NCI-H2107 (cell line): ENCODE data around the gene VGLL4.

Experiments used
- DNase-seq: peaks from one replicate; lab custom pipeline; 2025; lab: John Stamatoyannopoulos, UW

Gene VGLL4

DNA sequence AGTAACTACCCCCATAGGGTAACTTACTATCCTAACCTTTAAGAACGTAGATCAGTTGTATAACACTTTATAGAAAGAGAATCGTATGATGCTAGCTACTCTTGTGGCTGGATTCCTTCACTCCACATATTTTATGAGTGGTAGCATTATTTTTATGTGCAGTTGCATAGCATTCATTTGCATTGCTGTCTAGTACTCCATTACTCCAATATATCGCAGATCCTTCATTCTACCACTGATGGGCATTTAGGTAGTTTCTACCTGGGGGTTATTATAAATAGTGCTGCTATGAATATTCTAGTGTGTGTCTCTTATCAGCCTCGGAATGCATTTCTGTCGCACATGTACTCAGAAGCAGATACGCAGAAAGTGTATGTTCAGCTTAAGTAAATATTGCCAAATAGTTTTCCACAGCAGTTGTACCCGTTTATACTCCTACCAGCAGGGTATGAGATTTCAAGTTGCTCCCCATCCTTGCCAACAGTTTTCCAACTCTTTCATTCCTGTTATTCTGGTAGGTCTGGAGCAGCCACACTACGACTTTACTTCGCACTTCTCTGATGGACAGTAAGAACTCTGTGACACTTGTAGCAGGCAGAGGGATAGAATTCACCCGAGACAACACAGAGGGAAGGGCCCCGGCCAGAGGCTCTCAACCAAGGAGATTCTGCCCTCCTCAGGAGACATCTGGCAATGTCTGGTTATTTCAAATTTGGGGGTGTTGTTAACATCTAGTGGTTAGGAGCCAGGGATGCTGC lies 9.8 kb upstream of the VGLL4 start:
- no peak for DNase-seq

DNA sequence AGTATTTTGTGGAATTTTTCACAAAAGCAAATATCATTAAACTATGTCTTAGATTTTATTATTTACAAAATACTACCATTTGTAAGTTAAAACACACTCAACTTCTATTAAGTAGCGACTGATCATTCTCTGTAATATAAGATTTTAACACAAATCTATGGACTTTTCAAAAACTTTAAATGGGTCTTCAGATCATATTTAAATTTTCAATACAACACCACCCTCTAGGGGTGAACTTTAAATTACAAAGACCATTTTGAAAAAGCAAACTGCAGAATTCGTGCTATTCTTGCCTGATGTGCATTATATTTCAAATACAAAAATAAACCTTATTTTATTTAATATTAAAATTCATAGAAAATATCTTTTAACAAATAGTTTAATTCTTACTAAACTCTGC lies 8.2 kb upstream of the VGLL4 start:
- no peak for DNase-seq

DNA sequence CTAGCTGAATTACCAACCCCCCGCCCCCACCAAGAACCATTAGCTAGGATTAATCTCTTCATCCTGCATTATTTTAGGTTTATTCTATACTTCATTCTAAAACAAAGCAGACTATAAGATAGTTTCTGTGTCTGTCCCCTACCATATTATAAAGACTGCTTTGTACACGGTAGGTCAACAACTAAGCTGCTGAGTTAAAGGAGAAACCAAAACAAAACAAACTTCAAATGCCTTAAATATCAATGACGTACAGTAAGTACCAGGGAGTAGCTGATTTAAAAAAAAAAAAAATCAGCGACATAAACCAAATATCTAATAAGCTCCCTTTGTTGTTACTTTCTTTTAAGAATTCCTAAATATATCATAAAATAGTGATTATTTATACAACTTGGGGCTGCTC lies 7.8 kb upstream of the VGLL4 start:
- DNase-seq, result no peak

DNA sequence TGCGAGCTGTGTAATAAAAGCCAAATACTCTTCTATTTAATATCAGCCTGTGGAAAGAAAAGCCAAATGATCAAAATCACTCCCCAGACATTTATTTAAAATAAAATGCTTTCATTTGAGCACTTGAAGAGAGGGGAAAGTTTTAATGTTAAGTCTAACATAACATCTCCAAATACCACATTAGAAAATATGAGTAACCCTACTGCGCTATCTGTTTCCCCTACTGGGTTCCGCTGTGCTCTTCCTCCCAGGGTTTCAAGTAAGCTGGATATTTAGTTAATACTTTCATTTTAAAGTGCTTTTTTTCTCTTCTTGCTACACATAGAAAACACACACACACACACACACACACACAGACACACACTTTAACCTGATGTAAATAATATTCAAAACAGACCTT lies 6.7 kb upstream of the VGLL4 start:
- no peak for DNase-seq

DNA sequence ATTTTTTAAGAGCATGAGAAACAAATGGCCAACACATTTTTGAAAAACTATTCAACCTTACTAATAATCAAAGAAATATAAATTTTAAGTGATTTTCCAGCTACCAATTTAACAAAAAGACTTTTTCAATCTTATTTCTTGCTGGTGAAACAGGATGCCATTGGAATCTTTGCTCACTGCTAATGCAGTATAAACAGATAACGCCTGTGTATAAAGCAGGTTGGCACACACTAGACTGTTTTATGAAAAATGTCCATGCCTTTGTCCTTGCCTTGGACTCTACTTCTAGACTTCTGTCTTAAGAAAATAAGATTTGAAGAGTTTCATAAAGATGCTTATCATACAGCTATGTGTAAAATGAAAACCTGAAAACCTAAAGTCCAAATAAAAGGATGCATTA lies 5.0 kb upstream of the VGLL4 start:
- no peak for DNase-seq

DNA sequence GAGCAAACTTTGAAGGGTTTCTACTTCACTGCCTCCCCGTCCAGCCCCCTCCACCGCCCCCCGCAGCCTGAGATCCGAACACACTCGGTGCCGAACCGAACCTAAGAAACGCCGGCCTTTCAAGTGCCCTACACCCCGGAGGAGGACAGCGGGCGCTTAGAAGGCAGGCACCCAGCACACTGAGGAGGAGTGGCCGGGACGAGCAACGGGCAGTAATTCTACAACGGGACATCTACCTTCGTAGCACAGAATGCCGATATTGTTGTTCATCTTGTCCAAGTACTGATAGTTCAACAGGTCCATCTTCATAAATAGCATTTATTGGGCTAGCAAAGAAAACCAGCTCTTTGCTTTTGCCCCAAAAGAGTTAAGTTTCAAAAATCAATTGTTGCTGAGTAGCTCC lies 513 bp downstream of the VGLL4 start:
- DNase-seq, result no peak

DNA sequence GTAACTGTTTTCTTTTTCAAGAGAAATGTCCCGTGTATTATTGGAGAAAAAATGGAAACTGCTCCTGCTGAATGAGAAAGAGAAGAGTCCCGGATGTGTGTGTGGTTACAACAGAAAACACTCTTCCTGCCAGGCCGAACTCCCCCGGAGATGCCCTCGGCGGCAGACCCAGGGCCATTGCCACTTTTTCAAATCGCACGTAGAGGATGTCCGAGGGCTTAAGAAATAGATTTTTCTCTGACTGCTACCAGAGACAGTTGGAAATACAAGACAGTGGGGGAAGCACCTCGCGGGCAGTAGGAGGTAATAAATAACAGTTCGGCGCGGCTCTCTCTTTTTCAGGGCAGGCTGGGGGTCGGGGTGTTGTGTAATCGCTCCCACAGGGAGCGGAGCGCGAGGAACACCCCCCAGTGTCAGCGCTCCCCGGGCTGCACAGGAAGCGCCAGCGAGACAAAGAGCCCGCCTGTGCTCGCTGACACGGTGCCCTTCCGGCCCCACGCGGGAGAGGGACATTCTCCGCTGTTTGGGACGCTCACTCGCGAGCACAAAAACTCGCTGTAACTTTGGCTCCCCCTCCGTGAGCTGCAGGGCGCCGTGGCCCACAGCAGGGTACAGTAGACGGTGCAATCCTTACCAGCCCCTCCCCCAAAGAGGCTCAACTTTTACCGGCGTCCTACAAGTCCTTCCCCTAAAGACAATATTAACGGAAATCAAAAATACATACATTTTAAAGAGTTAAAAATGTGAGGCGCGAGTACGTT lies 1.1 kb downstream of the VGLL4 start:
- no peak for DNase-seq

DNA sequence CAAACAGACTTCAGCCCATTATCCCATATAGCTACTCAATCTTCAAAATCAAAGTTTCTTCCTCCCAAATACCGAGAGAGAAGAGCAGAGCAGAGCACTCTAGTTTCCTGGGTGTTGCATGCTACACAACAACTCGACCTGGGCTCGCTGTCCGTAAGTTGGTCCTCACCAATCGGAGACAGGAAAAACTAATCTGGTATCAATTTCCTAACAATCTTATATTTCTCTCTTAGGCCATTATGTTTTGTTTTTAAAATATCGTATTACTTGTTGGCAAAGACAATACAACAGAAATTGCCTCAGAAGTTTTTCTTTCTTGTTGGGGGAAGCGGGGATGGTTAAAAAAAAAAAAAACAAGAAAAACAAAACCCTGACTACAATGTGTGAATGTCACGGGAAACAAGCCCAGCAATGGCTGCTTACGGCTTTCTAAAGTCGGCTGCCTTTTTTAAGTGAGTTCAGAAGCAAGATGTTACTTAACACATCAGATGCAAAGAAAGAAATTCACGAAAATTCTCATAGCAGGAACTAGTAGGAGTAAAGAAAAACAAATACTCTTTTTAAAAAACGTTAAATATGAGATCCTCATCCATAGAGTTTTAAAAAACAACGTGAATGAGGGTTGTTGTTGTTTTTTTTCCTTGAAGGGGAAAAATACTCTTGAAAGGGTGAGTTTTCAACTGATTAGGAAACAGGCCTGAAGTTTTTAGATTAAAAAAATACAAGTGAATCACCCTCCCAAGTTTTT lies 1.9 kb downstream of the VGLL4 start:
- DNase-seq, result no peak

DNA sequence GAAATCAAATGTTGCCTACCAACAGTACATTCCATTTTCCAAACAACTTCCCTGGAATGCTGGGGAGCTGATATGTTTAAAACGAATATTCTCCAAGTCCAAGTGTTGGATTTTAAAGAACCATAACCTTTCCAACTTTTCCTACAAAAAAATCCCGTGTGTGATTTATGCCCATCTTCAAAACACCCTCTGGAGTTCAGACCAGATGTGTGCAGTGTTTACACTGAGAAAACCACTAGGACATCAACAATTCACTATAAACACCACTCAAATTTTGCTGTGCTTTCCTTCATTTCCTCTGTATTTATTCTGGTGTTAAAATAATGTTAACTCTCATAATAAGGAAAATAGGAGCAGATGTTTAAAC lies 2.4 kb downstream of the VGLL4 start:
- DNase-seq, result no peak

DNA sequence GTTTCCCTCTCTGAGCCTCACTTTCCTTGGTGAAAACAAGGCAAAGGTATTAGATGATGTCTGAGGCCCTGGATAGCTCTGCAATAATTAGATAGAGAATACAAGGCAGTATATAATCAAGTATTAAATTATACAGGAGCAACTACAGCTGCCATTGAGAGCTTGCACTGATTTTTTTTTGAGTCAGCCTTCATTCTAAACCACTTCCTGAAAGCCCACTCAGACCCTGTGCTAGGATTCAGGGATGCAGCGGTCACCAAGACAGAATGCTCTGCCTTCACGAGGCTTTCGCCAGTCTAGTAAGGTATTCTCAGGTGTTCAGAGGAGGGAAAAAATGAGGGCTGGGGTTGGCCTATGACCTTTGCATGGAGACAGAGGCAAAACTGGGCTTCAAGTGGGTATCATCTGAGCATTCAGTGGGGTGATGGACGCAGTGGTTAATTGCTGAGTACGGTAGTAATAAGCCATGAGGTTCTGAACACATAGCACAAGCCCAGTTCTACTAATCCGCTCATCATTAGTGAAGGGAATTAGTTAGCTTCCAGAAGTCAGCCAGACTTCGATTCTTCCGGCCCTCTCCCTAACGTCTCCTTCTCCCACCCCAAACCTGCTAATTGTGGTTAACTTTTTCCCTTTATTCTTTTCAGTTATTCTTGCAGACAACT lies 3.6 kb downstream of the VGLL4 start:
- no peak for DNase-seq

DNA sequence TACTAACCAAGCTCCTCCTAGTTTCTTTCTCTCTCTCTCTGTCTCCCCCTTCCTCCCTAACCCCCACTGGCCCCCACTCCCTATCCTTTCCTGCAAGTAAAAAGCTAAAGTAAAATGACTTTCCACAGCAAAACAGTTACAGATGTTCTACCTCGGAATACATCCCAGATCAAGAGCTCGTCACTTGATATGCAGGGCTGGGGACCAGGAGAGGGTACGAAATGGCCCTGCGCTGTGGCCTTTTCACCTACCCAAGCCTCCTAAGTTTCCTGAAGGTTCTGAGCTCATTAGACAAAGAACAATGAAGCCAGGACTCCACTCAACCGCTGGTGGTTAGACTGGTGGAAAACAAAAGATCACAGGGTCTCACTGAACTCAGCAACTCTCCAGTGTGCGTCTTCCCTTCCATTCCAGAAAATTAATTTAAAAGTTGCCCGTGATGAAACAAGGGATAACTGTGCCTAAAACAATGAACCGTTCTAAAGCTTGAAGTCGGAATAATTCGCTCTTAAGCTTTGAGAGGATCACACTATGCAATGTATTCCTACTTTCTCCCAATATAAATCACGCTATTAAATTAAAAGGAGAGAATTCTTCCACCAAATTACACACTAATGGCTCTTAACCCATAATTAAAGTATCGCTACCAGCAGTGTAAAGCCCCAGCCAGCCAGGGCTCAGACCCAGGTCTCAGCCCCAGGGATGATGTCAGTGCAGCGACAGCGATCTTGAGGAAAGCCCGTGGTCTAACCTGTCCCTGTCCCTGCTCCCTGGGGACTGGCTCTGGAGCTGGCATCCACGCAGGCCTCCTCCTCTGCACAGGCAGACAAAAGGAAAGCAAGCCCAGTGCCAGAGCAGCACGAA lies 5.0 kb downstream of the VGLL4 start:
- DNase-seq, result peak; percentile 51

DNA sequence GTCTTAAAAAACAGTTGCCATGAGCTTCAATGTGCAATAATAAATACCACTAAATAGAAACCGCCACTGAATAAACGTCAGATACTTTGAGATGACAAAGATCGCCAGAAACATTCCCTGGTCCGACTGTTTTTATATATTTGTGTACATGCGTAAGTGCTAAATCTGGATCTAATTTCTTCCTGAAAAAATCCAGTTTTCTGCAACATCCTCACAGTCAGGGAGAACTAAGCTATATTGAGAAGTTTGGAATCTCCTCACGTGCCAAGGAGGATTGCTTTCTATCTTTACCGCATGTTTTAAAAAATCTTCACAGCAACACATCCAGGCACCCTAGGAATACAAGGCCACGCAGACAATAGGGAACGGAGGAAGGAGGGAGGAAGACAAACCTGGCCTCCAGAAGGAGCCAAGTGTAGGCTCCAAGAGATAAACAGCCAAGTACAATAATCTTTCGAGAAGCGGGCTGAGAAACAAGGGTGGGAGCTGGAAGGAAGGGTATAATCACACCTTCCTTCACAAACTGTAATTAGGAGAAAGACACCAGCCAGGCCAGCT lies 5.7 kb downstream of the VGLL4 start:
- no peak for DNase-seq

DNA sequence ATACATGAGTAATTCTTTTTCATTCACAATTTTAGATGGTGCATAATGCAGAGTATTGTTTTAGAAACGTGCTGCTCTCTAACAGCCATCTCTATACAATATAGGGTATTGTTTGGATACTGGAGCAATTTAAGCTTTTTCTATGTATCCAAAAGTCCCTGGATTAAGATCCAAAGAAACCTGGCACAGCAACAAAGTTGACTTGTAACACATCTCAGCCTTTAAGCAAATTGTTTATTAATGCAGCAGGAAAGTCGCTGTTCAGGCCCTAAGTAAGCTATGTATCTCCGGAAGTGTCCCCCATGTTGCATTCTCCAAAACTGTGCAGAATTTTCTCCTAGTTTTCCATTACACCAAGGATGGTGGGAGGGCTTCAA lies 7.3 kb downstream of the VGLL4 start:
- no peak for DNase-seq

DNA sequence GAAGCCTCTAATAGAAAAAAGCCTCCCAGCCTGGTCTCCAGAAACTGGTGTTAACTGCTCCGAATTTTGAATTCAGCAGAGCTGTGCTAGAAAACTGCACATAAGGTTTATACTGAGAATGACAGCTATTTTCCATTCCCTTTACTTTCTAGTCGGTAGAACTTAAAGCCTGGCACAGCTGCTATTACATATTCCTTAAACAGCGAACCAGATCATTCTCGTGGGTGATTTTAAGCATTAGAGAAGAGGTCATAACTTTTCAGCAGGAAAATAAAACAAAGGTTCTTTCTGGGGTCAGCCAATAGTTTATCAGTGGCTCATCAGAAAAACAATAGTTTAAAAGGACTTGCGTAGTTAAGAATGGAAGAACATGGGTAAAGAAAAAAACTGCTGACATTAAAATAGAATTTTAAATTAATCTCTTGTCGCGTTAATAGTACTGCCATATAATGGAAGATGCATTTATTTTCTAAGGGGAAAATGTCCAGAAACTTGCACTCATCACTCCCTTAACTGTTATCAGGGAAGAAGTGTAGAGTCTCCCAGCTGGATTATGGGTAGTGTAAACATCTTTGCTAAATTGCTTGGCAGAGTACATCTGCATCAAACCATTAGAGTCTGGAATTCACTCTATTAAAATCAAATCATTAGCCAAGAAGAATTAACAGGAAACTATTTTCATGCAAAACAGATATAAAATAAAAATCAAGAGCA lies 7.9 kb downstream of the VGLL4 start:
- DNase-seq, result no peak

DNA sequence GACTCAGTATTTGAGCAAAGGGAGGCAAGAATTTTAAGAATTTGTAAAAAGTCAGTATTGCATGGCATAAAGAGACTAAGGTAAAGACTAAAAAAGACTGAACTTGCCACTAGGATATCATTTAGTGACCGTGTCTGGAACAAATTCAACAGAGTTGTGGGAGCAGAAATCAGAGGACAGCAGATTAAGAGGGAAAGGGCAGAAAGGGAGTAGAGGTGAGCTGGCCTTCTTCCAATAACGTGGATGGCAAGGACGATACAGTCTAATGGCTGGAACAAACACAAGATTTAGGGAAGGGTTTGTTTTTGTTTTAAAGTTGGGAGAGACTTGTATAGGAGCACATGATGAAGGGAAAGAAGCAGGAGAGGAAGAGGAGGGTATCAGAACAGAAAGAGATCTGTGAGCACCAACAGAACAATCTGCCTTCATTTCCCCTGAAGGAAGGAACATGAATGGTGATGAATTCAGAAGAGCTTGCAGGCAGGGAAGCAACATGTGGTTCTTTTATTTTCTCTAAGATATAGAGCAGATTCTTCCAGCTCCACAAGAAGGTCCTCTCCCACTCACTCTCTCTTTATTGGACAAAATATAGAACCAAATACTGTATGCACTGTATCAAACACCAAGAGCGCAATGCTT lies 8.6 kb downstream of the VGLL4 start:
- DNase-seq, result no peak

DNA sequence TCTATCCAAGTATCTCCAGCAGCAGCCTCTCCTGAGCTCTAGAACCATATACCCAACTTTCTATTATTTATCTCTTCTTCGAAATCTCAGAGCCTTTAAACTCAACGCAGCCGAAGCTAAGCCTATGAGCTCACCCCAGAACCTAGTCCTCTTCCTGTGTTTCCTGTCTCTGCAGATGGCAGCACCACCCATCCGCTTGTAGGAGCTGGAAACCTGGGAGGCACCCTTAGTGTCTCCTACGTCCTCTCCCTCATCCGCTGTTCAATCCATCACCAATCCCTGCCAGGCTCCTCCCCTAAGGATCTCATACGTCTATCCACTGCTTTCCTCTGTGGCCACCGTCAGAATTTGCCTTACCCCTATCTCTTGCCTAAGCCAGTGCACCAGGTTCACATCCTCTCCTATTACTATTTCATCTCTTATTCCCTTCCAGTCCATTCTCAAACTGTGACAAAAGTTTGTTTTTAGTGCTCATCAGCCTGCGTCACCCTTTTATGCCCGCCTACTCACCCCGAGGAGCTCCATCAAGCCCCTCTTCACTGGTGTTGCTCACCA lies 9.6 kb downstream of the VGLL4 start:
- DNase-seq, result no peak

DNA sequence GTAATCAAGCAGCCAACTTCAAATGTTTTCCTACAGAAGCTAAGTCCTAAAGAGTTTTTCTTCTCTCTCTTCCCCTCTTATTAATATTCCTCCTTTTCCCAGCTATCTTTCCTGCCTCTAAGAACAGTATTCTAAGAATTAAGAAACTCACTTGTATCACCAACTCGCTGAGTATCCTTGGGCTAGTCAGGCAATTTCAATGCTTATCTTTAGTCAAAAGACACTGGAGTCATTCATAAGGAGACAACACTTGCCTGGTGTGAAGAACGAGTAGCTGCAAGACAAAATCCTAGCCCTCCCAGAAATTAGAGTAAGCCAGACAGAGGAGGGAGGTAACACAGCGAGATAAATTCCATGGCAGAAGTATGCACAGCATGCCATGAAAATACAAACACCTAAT lies 10.7 kb downstream of the VGLL4 start:
- DNase-seq, result no peak

DNA sequence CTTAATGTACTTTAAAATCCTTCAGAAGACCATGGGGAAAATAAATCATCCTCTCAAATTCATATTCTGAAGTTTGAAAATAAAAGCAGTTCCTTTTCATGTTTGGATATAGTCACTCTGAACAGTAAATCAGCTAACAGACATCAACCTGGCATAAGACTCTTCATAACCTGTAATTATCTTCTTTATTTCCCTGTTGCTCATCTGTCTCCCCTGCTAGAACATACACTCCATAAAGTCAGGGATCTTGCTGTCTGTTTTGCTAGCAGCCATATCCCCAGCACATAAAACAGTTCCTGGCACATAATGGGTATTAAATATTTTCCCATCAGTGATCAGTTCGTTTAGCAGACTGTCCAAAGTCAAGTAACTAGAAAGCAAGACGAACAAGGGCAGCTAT lies 11.2 kb downstream of the VGLL4 start:
- no peak for DNase-seq

DNA sequence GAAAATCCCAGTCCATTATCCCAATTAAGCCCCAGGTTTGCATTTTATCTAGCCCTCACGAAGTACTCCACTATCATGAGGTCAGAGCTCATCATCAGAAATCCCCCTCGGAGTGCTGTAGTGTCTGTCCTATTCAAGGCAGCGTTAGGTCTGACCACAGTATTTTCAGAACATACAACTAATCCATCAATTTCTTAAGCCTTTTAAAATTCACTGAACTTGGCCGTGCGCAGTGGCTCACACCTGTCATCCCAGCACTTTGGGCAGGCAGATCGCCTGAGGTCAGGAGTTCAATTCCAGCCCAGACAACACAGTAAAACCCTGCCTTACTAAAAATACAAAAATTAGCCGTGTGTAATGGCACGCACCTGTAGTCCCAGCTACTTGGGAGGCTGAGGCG lies 11.9 kb downstream of the VGLL4 start:
- DNase-seq, result no peak

DNA sequence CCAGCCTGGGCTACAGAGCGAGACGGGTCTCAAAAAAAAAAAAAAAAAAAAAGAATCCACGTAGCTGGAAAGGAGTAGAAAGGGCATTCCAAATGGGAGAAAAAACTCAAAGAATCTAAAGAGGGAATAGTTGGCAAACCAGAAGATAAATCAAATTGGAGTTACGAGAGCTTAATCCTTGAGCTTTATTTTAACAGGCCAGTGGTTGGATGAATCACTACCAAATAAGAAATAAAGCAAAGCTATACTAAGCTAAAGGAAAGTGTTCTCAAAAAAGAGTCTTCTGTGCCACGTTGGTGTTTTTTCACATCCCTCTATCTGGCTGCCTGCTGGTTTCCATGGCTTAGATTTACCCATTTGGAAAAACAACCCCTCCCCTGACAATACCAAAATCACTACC lies 14.0 kb downstream of the VGLL4 start:
- DNase-seq, result no peak
